ENCODE results near the gene MTMR12.
"Not testable (repeated sequence)": the region's sequence is repeated elsewhere in the genome, so short reads cannot be mapped to it uniquely, and the experiment has no call there.

MTMR12 gene

GRCh38 chr5:32302835-32303754 lies 9.6 kb downstream of the MTMR12 start:
- DNase-seq (ENCODE audit: low read depth): no peak
- no peak for TF ChIP-seq CTCF (IDR thresholded peaks at IDR 0.05; ENCODE audit: insufficient read depth, low read depth, low read length, missing control alignments)
- no peak overlapping the region for H3K4me3 ChIP-seq (ENCODE audit: low read depth, low read length)

- no peak for TF ChIP-seq CTCF (IDR thresholded peaks at IDR 0.05; ENCODE audit: insufficient read depth, low read depth, low read length, missing control alignments)
- no peak for DNase-seq (ENCODE audit: low read depth)
- H3K4me3 ChIP-seq (ENCODE audit: low read depth, low read length): no peak overlapping the region
Measured at GRCh38 chr5:32301891-32302290, 10.8 kb downstream of the MTMR12 start.

GRCh38 chr5:32299059-32299677 lies 13.6 kb downstream of the MTMR12 start:
- TF ChIP-seq CTCF (IDR thresholded peaks at IDR 0.05; ENCODE audit: insufficient read depth, low read depth, low read length, missing control alignments): no peak
- H3K4me3 ChIP-seq (ENCODE audit: low read depth, low read length): no peak overlapping the region
- no peak for DNase-seq (ENCODE audit: low read depth)

- TF ChIP-seq CTCF (IDR thresholded peaks at IDR 0.05; ENCODE audit: insufficient read depth, low read depth, low read length, missing control alignments): no peak
- peak; percentile 41 for DNase-seq (ENCODE audit: low read depth)
- H3K4me3 ChIP-seq (ENCODE audit: low read depth, low read length): no peak overlapping the region
Measured at GRCh38 chr5:32298059-32298415, 14.7 kb downstream of the MTMR12 start.

- DNase-seq (ENCODE audit: low read depth): no peak
- no peak for TF ChIP-seq CTCF (IDR thresholded peaks at IDR 0.05; ENCODE audit: insufficient read depth, low read depth, low read length, missing control alignments)
- H3K4me3 ChIP-seq (ENCODE audit: low read depth, low read length): no peak overlapping the region
Measured at GRCh38 chr5:32297181-32298058, 15.3 kb downstream of the MTMR12 start.

GRCh38 chr5:32295966-32296772 lies 16.6 kb downstream of the MTMR12 start:
- not testable (repeated sequence) for H3K4me3 ChIP-seq (ENCODE audit: low read depth, low read length); DNase-seq (ENCODE audit: low read depth)
